GM12865 (cell line): ENCODE data around the gene MEGF11.

ENCODE experiments used
- DNase-seq: peaks from one replicate; pipeline ENCODE4 v3.0.0; 2010; ENCODE audit warnings: low read depth
- H3K4me3 ChIP-seq: 2 replicates; pipeline ENCODE4 v1.5.1; 2011; ENCODE audit warnings: mild to moderate bottlenecking, low read depth, low read length, control low read depth
- CTCF ChIP-seq: IDR thresholded peaks from 2 replicates; pipeline ENCODE4 v1.5.1; 2011; ENCODE audit warnings: low read length, control low read depth, low read depth, inconsistent platforms; ENCODE audit not compliant: insufficient read depth; ENCODE audit errors: missing control alignments

MEGF11 gene

DNA sequence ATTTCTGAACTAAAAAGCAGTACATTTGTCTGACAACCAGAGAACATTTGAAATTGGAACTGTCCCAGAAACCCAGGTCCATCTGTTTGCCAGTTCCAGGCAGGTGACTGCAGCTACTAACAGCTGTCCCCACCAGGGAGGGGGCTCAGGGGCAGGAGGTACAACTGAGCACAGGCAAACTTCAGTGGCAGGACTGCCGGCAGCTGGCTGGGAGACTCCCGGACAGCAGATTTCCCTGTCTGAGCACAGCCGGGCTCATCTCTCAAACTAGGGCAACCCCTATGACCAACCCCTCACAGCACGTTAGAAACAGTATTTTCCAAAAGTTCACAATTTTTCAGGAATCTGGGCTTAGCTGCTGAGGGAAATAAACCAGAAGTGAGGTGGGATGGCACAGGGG, 88.8 kb downstream of the MEGF11 start:
- DNase-seq: no peak
- no peak overlapping the region for H3K4me3 ChIP-seq
- no peak for TF ChIP-seq CTCF

- H3K4me3 ChIP-seq: no peak overlapping the region
- no peak for DNase-seq
- no peak for TF ChIP-seq CTCF
Measured at GRCh38 chr15:66163553-66163952, 90.0 kb downstream of the MEGF11 start.

DNA sequence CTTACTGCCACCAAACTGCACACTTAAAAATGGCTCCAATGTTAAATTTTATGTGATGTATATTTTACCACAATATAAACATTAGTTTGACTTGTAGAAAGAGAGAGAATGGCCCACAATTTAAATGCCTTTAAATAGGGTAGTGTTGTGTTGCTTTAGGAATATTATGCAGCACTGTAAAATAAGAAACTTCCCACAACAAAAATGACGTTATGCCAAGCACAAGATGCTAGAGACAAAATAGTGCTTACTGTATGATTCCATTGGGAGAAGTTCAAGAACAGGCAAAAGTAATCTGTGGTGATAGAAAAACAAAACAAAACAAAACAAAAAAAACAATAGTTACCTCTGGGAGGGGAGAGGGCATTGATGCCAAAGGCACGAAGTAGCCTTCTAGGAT, 91.3 kb downstream of the MEGF11 start:
- no peak overlapping the region for H3K4me3 ChIP-seq
- TF ChIP-seq CTCF: no peak
- no peak for DNase-seq

DNA sequence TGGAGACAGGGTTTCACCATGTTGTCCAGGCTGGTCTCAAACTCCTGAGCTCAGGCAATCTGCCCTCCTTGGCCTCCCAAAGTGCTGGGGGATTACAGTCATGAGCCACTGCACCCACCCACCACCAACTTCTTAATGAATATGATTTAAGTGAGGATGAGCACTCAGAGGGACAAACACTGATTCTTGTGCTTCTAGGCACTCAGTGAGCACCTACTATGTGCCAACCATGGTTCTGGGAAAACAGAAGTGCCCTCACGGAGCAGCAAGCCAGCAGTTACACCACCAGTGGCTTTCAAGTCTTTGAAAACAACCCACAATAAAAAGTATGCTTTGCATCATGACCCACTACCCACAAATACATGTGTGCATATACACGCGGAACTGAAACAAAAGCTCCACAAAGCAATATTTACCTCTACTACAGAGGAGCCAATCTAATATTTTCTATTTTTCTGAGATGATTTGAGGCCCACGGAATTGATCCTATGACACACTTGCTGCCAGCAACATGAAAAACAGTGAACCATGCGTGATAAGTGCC, 91.9 kb downstream of the MEGF11 start:
- no peak overlapping the region for H3K4me3 ChIP-seq
- no peak for DNase-seq
- TF ChIP-seq CTCF: no peak

DNA sequence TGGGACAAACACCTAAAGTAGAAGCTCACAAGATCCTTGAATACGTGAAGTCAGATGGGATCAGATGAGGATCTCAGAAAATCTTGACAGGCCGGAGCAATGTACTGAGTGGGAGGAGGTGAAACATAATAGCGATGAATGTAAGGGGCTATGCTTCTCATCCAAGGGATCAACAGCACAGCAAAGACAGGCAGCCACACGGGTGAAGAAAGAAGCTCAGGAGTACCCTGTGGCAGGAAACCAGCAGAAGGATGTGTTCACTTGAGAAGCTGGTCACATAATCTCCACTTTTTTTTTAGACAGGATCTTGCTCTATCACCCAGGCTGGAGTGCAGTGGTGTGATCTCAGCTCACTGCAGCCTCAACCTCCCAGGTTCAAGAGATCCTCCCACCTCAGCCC, 92.4 kb downstream of the MEGF11 start:
- no peak for DNase-seq
- TF ChIP-seq CTCF: no peak

GRCh38 chr15:66157507-66157906, 96.0 kb downstream of the MEGF11 start:
- TF ChIP-seq CTCF: no peak
- no peak for DNase-seq
- H3K4me3 ChIP-seq: no peak overlapping the region

More for the DNA sequence above, 92.4 kb downstream of the MEGF11 start:
- no peak overlapping the region for H3K4me3 ChIP-seq

DNA sequence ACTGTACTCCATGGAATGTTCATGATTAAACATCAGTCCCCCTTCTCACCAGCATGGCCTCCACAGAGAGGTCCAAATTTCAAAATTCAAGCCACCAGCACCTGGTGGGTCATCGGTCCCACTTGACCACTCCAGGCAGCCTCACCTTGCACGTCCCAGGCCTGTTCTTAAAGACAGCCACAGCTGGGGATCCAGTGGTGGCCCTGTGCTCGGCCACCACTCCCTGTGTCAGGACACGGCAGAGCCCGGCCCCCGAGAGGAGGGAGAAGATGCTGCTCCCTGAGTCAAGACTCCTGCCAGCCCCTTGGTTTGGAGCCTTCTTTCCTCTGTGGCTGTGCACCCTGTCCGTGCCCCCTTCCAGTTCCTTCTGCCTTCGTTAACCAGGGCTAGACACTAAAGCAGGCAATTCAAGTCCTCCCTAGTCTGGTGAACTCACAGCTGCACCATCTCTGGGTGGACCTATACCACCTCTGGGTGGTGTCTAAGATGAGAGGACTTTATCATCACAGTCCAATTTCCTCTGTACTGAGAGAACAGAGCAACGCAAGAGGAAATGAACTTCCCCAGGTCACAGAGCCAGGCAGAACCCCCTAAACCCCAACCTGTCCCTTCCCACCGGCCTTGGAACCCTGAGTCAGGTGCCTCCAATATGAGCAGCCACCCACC, 97.1 kb downstream of the MEGF11 start:
- no peak overlapping the region for H3K4me3 ChIP-seq
- no peak for TF ChIP-seq CTCF
- DNase-seq: peak; percentile 11
